K562 (cell line): ENCODE data around the gene PARP11. TPM values are rescaled to one million over a fixed set of nuclear protein-coding genes. Genes with fewer than 3 reads are reported as not detected.
A peak's percentile ranks its signal among the peaks of the same experiment; 100 is the strongest.

ENCODE experiments used
- ATAC-seq: fragments of 200-7000 bp; cut with Tn5 transposase; 3 replicates; pipeline ENCODE4 v1.9.1; 2020; ENCODE audit warnings: moderate library complexity
- BruUV-seq: library from RNA; stranded (reverse); fragments of 400-500 nt; replicated peaks from 2 replicates; lab custom pipeline; 2021; lab: Mats Ljungman, UMichigan
- CTCF ChIA-PET: fragments of 300-600 bp; formaldehyde crosslinking; extraction: SDS; loops from one replicate; lab custom pipeline; 2021; ENCODE audit warnings: low intra/inter-chr PET ratio; lab: Yijun Ruan, JAX
- POLR2A ChIA-PET: fragments of 300-600, 350-650 bp; sonication (Branson Sonifier 250); formaldehyde crosslinking; extraction: SDS; loops from one replicate; lab custom pipeline; 2021; ENCODE audit warnings: antibody characterized with exemption, inconsistent platforms; lab: Yijun Ruan, JAX
- DNase-seq, 4 experiments: peaks; one replicate each; pipeline versions ENCODE4 v3.0.0 to v3.0.0-alpha.2; 2011 to 2018; ENCODE audit warnings: low spot score in 3 of 4, mixed read lengths in 3 of 4; ENCODE audit errors: extremely low read depth in 1 of 4
- FAIRE-seq: peaks from 2 replicates; lab custom pipeline; 2011; peaks lifted over from hg19 to GRCh38; lab: Jason Lieb, UNC
- H2AFZ ChIP-seq: 2 replicates; pipeline ENCODE4 v1.6.0; 2011; ENCODE audit warnings: low read depth, low read length, control low read depth, inconsistent platforms
- H3K27ac ChIP-seq: fragments of 200-600 bp; 3 replicates; pipeline ENCODE4 v1.8.0; 2011; ENCODE audit warnings: low read depth, mild to moderate bottlenecking, control low read depth, inconsistent platforms, low read length, moderate library complexity, mixed read lengths; ENCODE audit errors: extremely low read depth
- H3K27me3 ChIP-seq, 2 experiments: fragments of 300-600 bp in 1 of 2; 2 replicates in 1 of 2; 3 replicates in 1 of 2; pipeline versions ENCODE4 v1.6.0 to v1.8.0; 2011; ENCODE audit warnings: inconsistent platforms in 2 of 2, low read length in 2 of 2, mild to moderate bottlenecking in 1 of 2, mixed read lengths in 1 of 2, moderate library complexity in 1 of 2; ENCODE audit not compliant: control insufficient read depth in 2 of 2, insufficient read depth in 2 of 2
- H3K36me3 ChIP-seq: fragments of 300-600 bp; 3 replicates; pipeline ENCODE4 v1.8.0; 2011; ENCODE audit warnings: mild to moderate bottlenecking, low read length, inconsistent platforms; ENCODE audit not compliant: control insufficient read depth, insufficient read depth
- H3K4me1 ChIP-seq, 2 experiments: fragments of 200-600 bp in 1 of 2; replicated peaks in 1 of 2; 2 replicates in 1 of 2; 3 replicates in 1 of 2; pipeline versions ENCODE4 v1.5.1 to v1.8.0; 2011; ENCODE audit warnings: inconsistent platforms in 2 of 2, low read length in 2 of 2, mild to moderate bottlenecking in 1 of 2, mixed read lengths in 1 of 2, moderate library complexity in 1 of 2; ENCODE audit not compliant: control insufficient read depth in 2 of 2, insufficient read depth in 2 of 2
- H3K4me2 ChIP-seq: 2 replicates; pipeline ENCODE4 v1.6.1; 2011; ENCODE audit warnings: low read length, control low read depth, inconsistent platforms, mixed read lengths; ENCODE audit not compliant: insufficient read depth
- H3K4me3 ChIP-seq: fragments of 200-600 bp; sonication (generic), shearing (Covaris generic); 2 replicates; pipeline ENCODE4 v1.5.1; 2016; ENCODE audit warnings: control low read depth, inconsistent platforms
- H3K79me2 ChIP-seq: fragments of 200-600 bp; 3 replicates; pipeline ENCODE4 v1.8.0; 2011; ENCODE audit warnings: low read length, inconsistent platforms; ENCODE audit not compliant: control insufficient read depth, insufficient read depth
- H3K9ac ChIP-seq, 2 experiments: 2 replicates each; pipeline versions ENCODE4 v1.6.0 to v1.6.1; 2011; ENCODE audit warnings: low read depth in 2 of 2, low read length in 2 of 2, control low read depth in 1 of 2, inconsistent platforms in 1 of 2, mild to moderate bottlenecking in 1 of 2, mixed read lengths in 1 of 2; ENCODE audit not compliant: insufficient read depth in 1 of 2
- H3K9me1 ChIP-seq: one replicate; pipeline ENCODE4 v1.6.0; 2011; ENCODE audit warnings: inconsistent platforms, mild to moderate bottlenecking, low read length, moderate library complexity; ENCODE audit not compliant: control insufficient read depth, insufficient read depth
- H3K9me3 ChIP-seq: replicated peaks from 2 replicates; pipeline ENCODE4 v1.5.1; 2011; ENCODE audit warnings: low read depth, low read length, inconsistent platforms; ENCODE audit not compliant: control insufficient read depth, insufficient read depth
- H4K20me1 ChIP-seq: replicated peaks from 2 replicates; pipeline ENCODE4 v1.6.1; 2011; ENCODE audit warnings: low read length, inconsistent platforms, mixed read lengths; ENCODE audit not compliant: control insufficient read depth, insufficient read depth
- CTBP1 ChIP-seq: fragments of 450-650 bp; IDR thresholded peaks from 2 replicates; pipeline ENCODE4 v1.6.1; 2016; ENCODE audit warnings: borderline replicate concordance
- ETS2 ChIP-seq: IDR thresholded peaks from 2 replicates; pipeline ENCODE4 v1.6.1; 2016; ENCODE audit warnings: borderline replicate concordance, missing genetic modification characterization, mild to moderate bottlenecking, moderate library complexity, missing compliant biosample characterization; ENCODE audit not compliant: poor library complexity, severe bottlenecking
- HDAC6 ChIP-seq: IDR thresholded peaks from 2 replicates; pipeline ENCODE4 v1.6.1; 2012; ENCODE audit warnings: low read depth, mild to moderate bottlenecking, control low read depth, inconsistent platforms, low read length, moderate library complexity
- NCOA1 ChIP-seq: fragments of 450-650 bp; IDR thresholded peaks from 2 replicates; pipeline ENCODE4 v1.6.1; 2016; ENCODE audit warnings: low read depth
- NCOA4 ChIP-seq: fragments of 450-650 bp; IDR thresholded peaks from 2 replicates; pipeline ENCODE4 v1.6.1; 2018; ENCODE audit warnings: mild to moderate bottlenecking; ENCODE audit not compliant: partially characterized antibody
- RBM22 ChIP-seq: fragments of 200-400 bp; formaldehyde crosslinking; IDR thresholded peaks from 2 replicates; pipeline ENCODE4 v1.6.1; 2018; ENCODE audit warnings: low read length, low read depth; ENCODE audit not compliant: poor library complexity, severe bottlenecking
- STAG1 ChIP-seq: sonication (generic); formaldehyde crosslinking; IDR thresholded peaks from 2 replicates; pipeline ENCODE4 v1.5.0; 2020; ENCODE audit warnings: missing genetic modification reagents, borderline replicate concordance
- TBP ChIP-seq: optimal IDR thresholded peaks from 2 replicates; pipeline ENCODE3; 2011; ENCODE audit warnings: low read depth, low read length, improper control_type of control experiment
- TEAD2 ChIP-seq: fragments of 450-650 bp; IDR thresholded peaks from 2 replicates; pipeline ENCODE4 v1.6.1; 2016; ENCODE audit warnings: missing genetic modification characterization, control low read depth, missing compliant biosample characterization
- ZBED1 ChIP-seq: IDR thresholded peaks from 2 replicates; pipeline ENCODE4 v1.6.1; 2014
- ZNF408 ChIP-seq: fragments of 250-450 bp; sonication (Bioruptor Pico); IDR thresholded peaks from 2 replicates; pipeline ENCODE4 v1.4.0; 2020; ENCODE audit warnings: low read depth, mild to moderate bottlenecking, moderate library complexity
- ZNF695 ChIP-seq: fragments of 450-650 bp; formaldehyde crosslinking; IDR thresholded peaks from 2 replicates; pipeline ENCODE4 v1.4.0; 2020; ENCODE audit warnings: mild to moderate bottlenecking, moderate library complexity
- WGBS: fragments of 100-300 bp; shearing (Covaris generic); methylation state at CpG from one replicate; pipeline ENCODE4 v1.1.6; 2016; ENCODE audit warnings: low coverage, mixed read lengths; ENCODE audit not compliant: insufficient coverage; ENCODE audit errors: missing lambda C conversion rate; 5-methylcytosine and 5-hydroxymethylcytosine counted together
- in situ Hi-C: fragments of 300-500 bp; cut with MboI; formaldehyde crosslinking; loops from 4 replicates; pipeline ENCODE4 v1.15.0; 2018; ENCODE audit warnings: inconsistent platforms, mixed read lengths
- intact Hi-C: fragments of 100-400 bp; cut with micrococcal nuclease; formaldehyde crosslinking; loops from 2 replicates; pipeline ENCODE4 v1.14.2; 2022
- polyA plus RNA-seq, 8 experiments: library from polyadenylated mRNA; depleted of rRNA in 4 of 8; stranded (reverse) in 5 of 8; unstranded in 3 of 8; fragments of >200 nt; fragmentation: Nextera tagmentation in 2 of 8; fragmentation: Illumina TruSeq in 1 of 8; extraction: Ambion mirVana in 2 of 8; extraction: Trizol in 1 of 8; gene quantifications; 2 replicates each; pipeline versions ENCODE4 v1.2.1 to v1.2.3, GENCODE V29; 2011 to 2014; ENCODE audit warnings: inconsistent platforms in 1 of 8, missing spikeins in 1 of 8
- total RNA-seq, 7 experiments: library from RNA; depleted of rRNA in 6 of 7; stranded (reverse); fragments of >200 nt in 6 of 7; fragmentation: Illumina TruSeq in 2 of 7; extraction: Trizol in 2 of 7; gene quantifications; 2 replicates each; pipeline versions ENCODE4 v1.2.1 to v1.2.3, GENCODE V29; 2011 to 2021; ENCODE audit warnings: low replicate concordance in 1 of 7
- TF ChIP-seq, protein P1 (sequence below): fragments of 250-450 bp; sonication (Bioruptor Pico); IDR thresholded peaks from 2 replicates; pipeline ENCODE4 v1.5.0; 2020; ENCODE audit warnings: mild to moderate bottlenecking, borderline replicate concordance
- TF ChIP-seq, protein P2 (sequence below): conservative IDR thresholded peaks from 2 replicates; pipeline ENCODE4 v1.6.1; 2011; ENCODE audit warnings: low read depth, mild to moderate bottlenecking, low read length; ENCODE audit not compliant: control insufficient read depth
- TF ChIP-seq, protein P3 (sequence below), 3 experiments: IDR thresholded peaks in 2 of 3; conservative IDR thresholded peaks in 1 of 3; 2 replicates each; pipeline ENCODE4 v1.5.1; 2011 to 2012; ENCODE audit warnings: low read length in 3 of 3, mild to moderate bottlenecking in 3 of 3, control low read depth in 2 of 3, improper control_type of control experiment in 1 of 3, inconsistent platforms in 1 of 3, low read depth in 1 of 3, mixed read lengths in 1 of 3, moderate library complexity in 1 of 3; ENCODE audit not compliant: insufficient read depth in 2 of 3

Gene PARP11
- total and polyA plus RNA-seq, 9 of the 15 experiments (the other 6 are each of a cell fraction or from before 2014, with no cell fraction given): 0.40 to 2.5 (median 1.4) TPM

- TF ChIP-seq, protein P1, sequence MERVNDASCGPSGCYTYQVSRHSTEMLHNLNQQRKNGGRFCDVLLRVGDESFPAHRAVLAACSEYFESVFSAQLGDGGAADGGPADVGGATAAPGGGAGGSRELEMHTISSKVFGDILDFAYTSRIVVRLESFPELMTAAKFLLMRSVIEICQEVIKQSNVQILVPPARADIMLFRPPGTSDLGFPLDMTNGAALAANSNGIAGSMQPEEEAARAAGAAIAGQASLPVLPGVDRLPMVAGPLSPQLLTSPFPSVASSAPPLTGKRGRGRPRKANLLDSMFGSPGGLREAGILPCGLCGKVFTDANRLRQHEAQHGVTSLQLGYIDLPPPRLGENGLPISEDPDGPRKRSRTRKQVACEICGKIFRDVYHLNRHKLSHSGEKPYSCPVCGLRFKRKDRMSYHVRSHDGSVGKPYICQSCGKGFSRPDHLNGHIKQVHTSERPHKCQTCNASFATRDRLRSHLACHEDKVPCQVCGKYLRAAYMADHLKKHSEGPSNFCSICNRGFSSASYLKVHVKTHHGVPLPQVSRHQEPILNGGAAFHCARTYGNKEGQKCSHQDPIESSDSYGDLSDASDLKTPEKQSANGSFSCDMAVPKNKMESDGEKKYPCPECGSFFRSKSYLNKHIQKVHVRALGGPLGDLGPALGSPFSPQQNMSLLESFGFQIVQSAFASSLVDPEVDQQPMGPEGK (CRISPR knock-in tag): no peak
Measured at GRCh38 chr12:3884671-3885070, 11.5 kb upstream of the PARP11 start (continued).

GRCh38 chr12:3882896-3883564 is 9.8 kb upstream of the PARP11 start:
- FAIRE-seq: no peak
- Histone ChIP-seq H3K36me3 (no peaks in the 10 kb centered on the region), H2AFZ (no peak overlapping the region), H3K4me1 (no peaks in the 10 kb centered on the region), H4K20me1 (no peaks in the 10 kb centered on the region), H3K9me3 (no peaks in the 10 kb centered on the region), H3K79me2 (no peaks in the 10 kb centered on the region), H3K4me3 (no peak overlapping the region), H3K27me3 (no peaks in the 10 kb centered on the region; a peak in 1 of 5 replicates), H3K4me2 (no peak overlapping the region), H3K9ac (no peak overlapping the region), H3K27ac (no peak overlapping the region), H3K9me1 (no peaks in the 10 kb centered on the region)
- CTCF ChIA-PET: interaction anchor here (0.6 to 1.1 kb wide), 3 partner anchors 80 to 394 kb away, joined by 3 to 4 read pairs (median 3); no protein-coding TSS in a partner anchor
- ATAC-seq: peak; percentile 74
- POLR2A ChIA-PET: no interaction called here
- intact Hi-C loops: no loop called here
- BruUV-seq: no TSS peak
- in situ Hi-C loops: loop anchor here (25.0 kb wide), 1 partner anchor 404 kb away; no protein-coding TSS in a partner anchor
- peak in 2 of 4 experiments; percentile 6 to 10 for DNase-seq
- under 1% methylated on average over 6 of the region's 7 CpGs for WGBS
- no peak for TF ChIP-seq ZBED1
- TF ChIP-seq TBP: no peak
- TF ChIP-seq CTBP1: no peak
- TF ChIP-seq, protein P2, sequence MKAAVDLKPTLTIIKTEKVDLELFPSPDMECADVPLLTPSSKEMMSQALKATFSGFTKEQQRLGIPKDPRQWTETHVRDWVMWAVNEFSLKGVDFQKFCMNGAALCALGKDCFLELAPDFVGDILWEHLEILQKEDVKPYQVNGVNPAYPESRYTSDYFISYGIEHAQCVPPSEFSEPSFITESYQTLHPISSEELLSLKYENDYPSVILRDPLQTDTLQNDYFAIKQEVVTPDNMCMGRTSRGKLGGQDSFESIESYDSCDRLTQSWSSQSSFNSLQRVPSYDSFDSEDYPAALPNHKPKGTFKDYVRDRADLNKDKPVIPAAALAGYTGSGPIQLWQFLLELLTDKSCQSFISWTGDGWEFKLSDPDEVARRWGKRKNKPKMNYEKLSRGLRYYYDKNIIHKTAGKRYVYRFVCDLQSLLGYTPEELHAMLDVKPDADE: no peak
- no peak for TF ChIP-seq ZNF695 (CRISPR knock-in tag)
- TF ChIP-seq, protein P3, sequence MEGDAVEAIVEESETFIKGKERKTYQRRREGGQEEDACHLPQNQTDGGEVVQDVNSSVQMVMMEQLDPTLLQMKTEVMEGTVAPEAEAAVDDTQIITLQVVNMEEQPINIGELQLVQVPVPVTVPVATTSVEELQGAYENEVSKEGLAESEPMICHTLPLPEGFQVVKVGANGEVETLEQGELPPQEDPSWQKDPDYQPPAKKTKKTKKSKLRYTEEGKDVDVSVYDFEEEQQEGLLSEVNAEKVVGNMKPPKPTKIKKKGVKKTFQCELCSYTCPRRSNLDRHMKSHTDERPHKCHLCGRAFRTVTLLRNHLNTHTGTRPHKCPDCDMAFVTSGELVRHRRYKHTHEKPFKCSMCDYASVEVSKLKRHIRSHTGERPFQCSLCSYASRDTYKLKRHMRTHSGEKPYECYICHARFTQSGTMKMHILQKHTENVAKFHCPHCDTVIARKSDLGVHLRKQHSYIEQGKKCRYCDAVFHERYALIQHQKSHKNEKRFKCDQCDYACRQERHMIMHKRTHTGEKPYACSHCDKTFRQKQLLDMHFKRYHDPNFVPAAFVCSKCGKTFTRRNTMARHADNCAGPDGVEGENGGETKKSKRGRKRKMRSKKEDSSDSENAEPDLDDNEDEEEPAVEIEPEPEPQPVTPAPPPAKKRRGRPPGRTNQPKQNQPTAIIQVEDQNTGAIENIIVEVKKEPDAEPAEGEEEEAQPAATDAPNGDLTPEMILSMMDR (IDR thresholded peaks at IDR 0.05 in 2 of 3, conservative IDR thresholded peaks at IDR 0.05 in 1 of 3; ENCODE audit: insufficient read depth in 2 of 3, low read depth in 1 of 3, low read length in 3 of 3): peak in 2 of 3 experiments; percentile 14 to 36; a peak in 3 of 6 replicates
- TF ChIP-seq ZNF408 (CRISPR knock-in tag): no peak
- TF ChIP-seq TEAD2 (tag): no peak
- TF ChIP-seq STAG1: no peak
- no peak for TF ChIP-seq NCOA1
- no peak for TF ChIP-seq RBM22
- no peak for TF ChIP-seq HDAC6
- TF ChIP-seq NCOA4: no peak
- TF ChIP-seq ETS2: no peak
